ENCODE data around the gene PLD4. TPM values are rescaled to one million over a fixed set of nuclear protein-coding genes. Genes with fewer than 3 reads are reported as not detected.
"Not testable (repeated sequence)": the region's sequence is repeated elsewhere in the genome, so short reads cannot be mapped to it uniquely, and the experiment has no call there.

Gene PLD4
- total and polyA plus RNA-seq, 7 donors, result 0.28 to 7.1 (median 0.71) TPM; not detected in 2

GRCh38 chr14:104883681-104884361 is 40.9 kb upstream of the PLD4 start:
- DNase-seq, result no peak
- no peaks in the 10 kb centered on the region for H3K27me3 ChIP-seq
- no peaks in the 10 kb centered on the region for H3K9me3 ChIP-seq
- WGBS, 2 donors, result 93 to 95% methylated on average over 49 of the region's 49 CpGs
- no peak for TF ChIP-seq CTCF (IDR thresholded peaks at IDR 0.05)
- TF ChIP-seq POLR2AphosphoS5 (IDR thresholded peaks at IDR 0.05), result no peak
- TF ChIP-seq POLR2A (IDR thresholded peaks at IDR 0.05), result no peak
- TF ChIP-seq EP300 (IDR thresholded peaks at IDR 0.05), result no peak
- intact Hi-C loops (cut with DNase I), result no loop called here
- peaks cover 14 to 76% (median 24%) of the 10 kb centered on the region in 4 donors for H3K36me3 ChIP-seq
- H3K27ac ChIP-seq, result no peak overlapping the region
- H3K4me3 ChIP-seq, result no peak overlapping the region
- H3K4me1 ChIP-seq, result no peaks in the 10 kb centered on the region

GRCh38 chr14:104884381-104884780 is 40.3 kb upstream of the PLD4 start:
- intact Hi-C loops (cut with DNase I); H3K9me3 ChIP-seq; H3K27me3 ChIP-seq; H3K4me3 ChIP-seq; H3K4me1 ChIP-seq; DNase-seq; H3K27ac ChIP-seq: not testable (repeated sequence)
- WGBS, 2 donors, result 89 to 90% methylated on average over 28 to 34 of the region's 34 CpGs
- peaks cover 14 to 78% (median 24%) of the 10 kb centered on the region in 4 donors for H3K36me3 ChIP-seq

- no peak for TF ChIP-seq POLR2AphosphoS5 (IDR thresholded peaks at IDR 0.05)
- no peak for TF ChIP-seq EP300 (IDR thresholded peaks at IDR 0.05)
- TF ChIP-seq POLR2A (IDR thresholded peaks at IDR 0.05), result no peak
- TF ChIP-seq CTCF (IDR thresholded peaks at IDR 0.05), result no peak
- Histone ChIP-seq H3K4me3 (no peak overlapping the region), H3K4me1 (no peaks in the 10 kb centered on the region), H3K27me3 (no peaks in the 10 kb centered on the region), H3K9me3 (no peaks in the 10 kb centered on the region), H3K27ac (no peak overlapping the region), H3K36me3 (peaks cover 13 to 69% (median 23%) of the 10 kb centered on the region in 4 donors)
- intact Hi-C loops (cut with DNase I), result no loop called here
- 88 to 93% methylated on average over 38 of the region's 38 CpGs for WGBS, 2 donors
- no peak for DNase-seq
These were observed 39.4 kb upstream of the PLD4 start for GRCh38 chr14:104885031-104885972.

GRCh38 chr14:104885973-104886689 is 38.5 kb upstream of the PLD4 start:
- peaks cover 7 to 60% (median 19%) of the 10 kb centered on the region in 4 donors for H3K36me3 ChIP-seq
- H3K27me3 ChIP-seq, result no peaks in the 10 kb centered on the region
- no peak for DNase-seq
- no peaks in the 10 kb centered on the region for H3K9me3 ChIP-seq
- no peak for TF ChIP-seq POLR2A (IDR thresholded peaks at IDR 0.05)
- TF ChIP-seq EP300 (IDR thresholded peaks at IDR 0.05), result no peak
- H3K4me1 ChIP-seq, result no peaks in the 10 kb centered on the region
- H3K4me3 ChIP-seq, result no peak overlapping the region
- 92 to 94% methylated on average over 40 of the region's 40 CpGs for WGBS, 2 donors
- H3K27ac ChIP-seq, result no peak overlapping the region
- intact Hi-C loops (cut with DNase I), result no loop called here

- 96% methylated on average over 59 of the region's 59 CpGs for WGBS, 2 donors
- no peak overlapping the region for H3K27ac ChIP-seq
- DNase-seq, result peak; percentile 61
- H3K36me3 ChIP-seq, result peaks cover 7 to 59% (median 19%) of the 10 kb centered on the region in 4 donors
- no peaks in the 10 kb centered on the region for H3K9me3 ChIP-seq
- intact Hi-C loops (cut with DNase I), result no loop called here
- no peaks in the 10 kb centered on the region for H3K4me1 ChIP-seq
- TF ChIP-seq POLR2AphosphoS5 (IDR thresholded peaks at IDR 0.05) (no peak), CTCF (IDR thresholded peaks at IDR 0.05) (no peak), POLR2A (IDR thresholded peaks at IDR 0.05) (no peak), EP300 (IDR thresholded peaks at IDR 0.05) (no peak)
- no peaks in the 10 kb centered on the region for H3K27me3 ChIP-seq
- no peak overlapping the region for H3K4me3 ChIP-seq
These were observed 37.7 kb upstream of the PLD4 start for GRCh38 chr14:104886690-104887622.
